ENCODE results near the gene NDUFAF2. TPM values are rescaled to one million over a fixed set of nuclear protein-coding genes. Genes with fewer than 3 reads are reported as not detected.

NDUFAF2 gene
- total RNA-seq, 3 donors from 2014 or later (not counting 1 experiment from before 2014, with no cell fraction given) = 5.6 to 7.6 (median 7.0) TPM

DNA sequence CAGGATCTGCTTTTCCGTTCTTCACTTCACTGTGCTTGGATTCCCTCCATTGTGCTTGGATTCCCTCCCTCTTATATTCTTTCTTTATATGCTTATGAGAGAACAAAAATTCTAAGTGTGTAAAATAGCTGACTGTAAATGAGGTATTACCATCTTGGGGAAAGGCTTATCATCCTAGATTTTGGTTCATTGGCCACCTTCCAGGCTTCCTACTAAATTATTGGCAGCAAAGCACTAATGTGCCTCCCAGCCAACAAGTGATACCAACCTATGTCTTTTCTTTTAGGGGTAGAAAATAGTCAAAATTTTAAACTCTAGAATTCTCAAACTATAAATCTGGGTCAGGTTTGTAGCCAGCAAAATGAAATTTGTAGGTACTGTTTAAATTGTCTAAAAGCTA, 52.7 kb downstream of the NDUFAF2 start:
- Histone ChIP-seq H3K4me3 (ENCODE audit: low read length) (no peak overlapping the region), H3K4me1 (ENCODE audit: control insufficient read depth, insufficient read depth, low read length) (no peaks in the 10 kb centered on the region), H3K36me3 (ENCODE audit: control insufficient read depth, insufficient read depth, low read length) (no peaks in the 10 kb centered on the region), H3K27me3 (ENCODE audit: control insufficient read depth, insufficient read depth, low read length) (no peaks in the 10 kb centered on the region), H3K9me3 (ENCODE audit: control insufficient read depth, insufficient read depth, low read length) (peaks cover 14% of the 10 kb centered on the region), H3K27ac (ENCODE audit: low read length) (no peak overlapping the region)
- TF ChIP-seq, protein P1, sequence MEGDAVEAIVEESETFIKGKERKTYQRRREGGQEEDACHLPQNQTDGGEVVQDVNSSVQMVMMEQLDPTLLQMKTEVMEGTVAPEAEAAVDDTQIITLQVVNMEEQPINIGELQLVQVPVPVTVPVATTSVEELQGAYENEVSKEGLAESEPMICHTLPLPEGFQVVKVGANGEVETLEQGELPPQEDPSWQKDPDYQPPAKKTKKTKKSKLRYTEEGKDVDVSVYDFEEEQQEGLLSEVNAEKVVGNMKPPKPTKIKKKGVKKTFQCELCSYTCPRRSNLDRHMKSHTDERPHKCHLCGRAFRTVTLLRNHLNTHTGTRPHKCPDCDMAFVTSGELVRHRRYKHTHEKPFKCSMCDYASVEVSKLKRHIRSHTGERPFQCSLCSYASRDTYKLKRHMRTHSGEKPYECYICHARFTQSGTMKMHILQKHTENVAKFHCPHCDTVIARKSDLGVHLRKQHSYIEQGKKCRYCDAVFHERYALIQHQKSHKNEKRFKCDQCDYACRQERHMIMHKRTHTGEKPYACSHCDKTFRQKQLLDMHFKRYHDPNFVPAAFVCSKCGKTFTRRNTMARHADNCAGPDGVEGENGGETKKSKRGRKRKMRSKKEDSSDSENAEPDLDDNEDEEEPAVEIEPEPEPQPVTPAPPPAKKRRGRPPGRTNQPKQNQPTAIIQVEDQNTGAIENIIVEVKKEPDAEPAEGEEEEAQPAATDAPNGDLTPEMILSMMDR (IDR thresholded peaks at IDR 0.05) = no peak
- H3K9me3 Mint-ChIP-seq = no peaks in the 10 kb centered on the region
- peaks cover 4 to 6% of the 10 kb centered on the region in 2 donors for H3K4me1 Mint-ChIP-seq
- H3K36me3 Mint-ChIP-seq = no peaks in the 10 kb centered on the region
- DNase-seq (no peak), ATAC-seq (no peak)
- no peak overlapping the region for H3K27ac Mint-ChIP-seq
- no peak overlapping the region for H3K4me3 Mint-ChIP-seq
- no peaks in the 10 kb centered on the region for H3K27me3 Mint-ChIP-seq (ENCODE audit: low read depth in 2 of 2)
- 100% methylated on average over 1 of the region's 1 CpG for WGBS (ENCODE audit: insufficient coverage)
- intact Hi-C loops (cut with micrococcal nuclease) = no loop called here

DNA sequence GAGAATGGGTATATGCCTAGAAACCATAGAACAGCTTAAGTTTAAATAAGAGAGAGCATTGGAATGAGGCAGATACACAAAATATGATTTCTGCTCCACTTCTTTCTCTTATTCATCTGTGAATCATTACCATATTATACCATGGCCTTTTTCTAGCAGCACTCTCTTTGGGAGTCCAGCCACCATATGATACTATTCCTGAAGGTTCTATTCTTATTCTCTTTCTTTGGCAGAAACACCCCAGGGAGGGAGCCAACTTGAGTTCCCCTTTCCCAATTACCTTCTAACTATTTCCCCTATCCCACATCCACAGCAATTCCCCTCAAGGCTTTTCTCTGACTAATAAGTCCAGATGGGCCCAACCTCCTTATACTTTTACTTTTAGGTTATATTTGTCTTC, 55.9 kb downstream of the NDUFAF2 start:
- H3K36me3 Mint-ChIP-seq = no peaks in the 10 kb centered on the region

DNA sequence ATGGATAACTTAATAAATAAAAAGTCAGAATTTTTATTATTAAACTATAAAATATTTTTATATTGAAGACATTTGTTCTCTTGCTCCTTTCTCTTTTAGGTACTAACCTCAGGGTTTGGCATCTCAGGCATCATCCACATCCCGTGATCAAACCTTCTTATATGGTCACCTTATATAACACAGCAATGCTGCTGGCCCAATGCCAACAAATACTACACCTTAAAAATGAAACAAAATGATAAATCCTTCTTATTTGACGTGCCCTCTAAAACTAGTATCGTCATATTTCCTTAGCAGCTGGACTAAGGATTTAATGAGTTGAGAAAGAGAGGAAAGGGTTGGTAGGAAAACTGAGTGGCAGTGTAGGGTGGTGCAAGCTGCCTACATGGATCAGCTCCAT, 56.6 kb downstream of the NDUFAF2 start:
- no peak overlapping the region for H3K27ac ChIP-seq (ENCODE audit: low read length)
- H3K36me3 ChIP-seq (ENCODE audit: control insufficient read depth, insufficient read depth, low read length) = no peaks in the 10 kb centered on the region
- DNase-seq (no peak), ATAC-seq (no peak)
- Mint-ChIP-seq H3K4me3 (no peak overlapping the region), H3K4me1 (peaks cover 0 to 6% of the 10 kb centered on the region in 2 donors), H3K27ac (no peak overlapping the region), H3K36me3 (no peaks in the 10 kb centered on the region), H3K9me3 (no peaks in the 10 kb centered on the region), H3K27me3 (ENCODE audit: low read depth in 2 of 2) (no peaks in the 10 kb centered on the region)
- intact Hi-C loops (cut with micrococcal nuclease) = no loop called here
- H3K9me3 ChIP-seq (ENCODE audit: control insufficient read depth, insufficient read depth, low read length) = no peaks in the 10 kb centered on the region
- 85% methylated on average over 3 of the region's 3 CpGs for WGBS (ENCODE audit: insufficient coverage)
- TF ChIP-seq, protein P1 (IDR thresholded peaks at IDR 0.05) = no peak
- no peaks in the 10 kb centered on the region for H3K4me1 ChIP-seq (ENCODE audit: control insufficient read depth, insufficient read depth, low read length)
- H3K27me3 ChIP-seq (ENCODE audit: control insufficient read depth, insufficient read depth, low read length) = no peaks in the 10 kb centered on the region
- no peak overlapping the region for H3K4me3 ChIP-seq (ENCODE audit: low read length)

More for the DNA sequence above, 55.9 kb downstream of the NDUFAF2 start:
- no peak for ATAC-seq
- no peaks in the 10 kb centered on the region for H3K27me3 ChIP-seq (ENCODE audit: control insufficient read depth, insufficient read depth, low read length)
- H3K9me3 ChIP-seq (ENCODE audit: control insufficient read depth, insufficient read depth, low read length) = no peaks in the 10 kb centered on the region
- Mint-ChIP-seq H3K27ac (no peak overlapping the region), H3K27me3 (ENCODE audit: low read depth in 2 of 2) (no peaks in the 10 kb centered on the region), H3K4me1 (peaks cover 0 to 6% of the 10 kb centered on the region in 2 donors), H3K9me3 (no peaks in the 10 kb centered on the region), H3K4me3 (no peak overlapping the region)
- no peaks in the 10 kb centered on the region for H3K36me3 ChIP-seq (ENCODE audit: control insufficient read depth, insufficient read depth, low read length)
- no peak for DNase-seq
- intact Hi-C loops (cut with micrococcal nuclease) = no loop called here
- H3K4me1 ChIP-seq (ENCODE audit: control insufficient read depth, insufficient read depth, low read length) = no peaks in the 10 kb centered on the region
- TF ChIP-seq, protein P1 (IDR thresholded peaks at IDR 0.05) = no peak
- no peak overlapping the region for H3K4me3 ChIP-seq (ENCODE audit: low read length)
- H3K27ac ChIP-seq (ENCODE audit: low read length) = no peak overlapping the region

DNA sequence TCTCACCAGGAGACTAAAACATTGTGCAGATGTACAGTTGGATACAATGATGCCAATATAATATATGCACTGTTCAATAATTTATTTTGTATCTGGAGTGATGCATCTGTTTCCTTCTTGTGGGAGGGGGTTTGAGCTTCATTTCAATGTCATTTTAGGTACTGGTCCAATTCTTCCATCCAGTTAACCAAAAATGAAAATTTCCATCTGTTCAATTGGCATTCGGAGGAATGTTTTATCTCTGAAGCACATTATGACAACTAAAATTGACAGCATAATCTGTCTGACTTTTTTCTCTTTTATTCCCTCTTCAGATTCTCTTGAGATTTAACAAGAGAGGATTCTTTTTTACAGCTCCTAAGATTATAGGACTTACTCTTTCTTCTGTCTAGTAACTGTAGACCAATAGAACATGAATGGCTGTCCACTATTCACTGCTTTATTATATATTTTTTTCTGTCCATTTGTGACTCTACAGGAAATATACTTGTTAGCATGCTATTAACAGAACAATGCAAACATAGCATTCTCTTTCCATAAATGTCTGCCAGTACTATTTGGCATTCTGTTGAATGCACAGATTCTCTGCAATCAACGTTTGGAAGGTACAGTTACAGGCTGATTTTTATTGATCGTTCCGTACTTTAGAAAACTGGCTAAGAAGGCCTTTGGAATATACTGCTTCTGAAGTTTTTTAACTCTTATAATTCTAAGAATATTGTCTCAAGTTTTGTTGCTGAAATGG, 57.8 kb downstream of the NDUFAF2 start:
- TF ChIP-seq, protein P1 (IDR thresholded peaks at IDR 0.05) = no peak
- intact Hi-C loops (cut with micrococcal nuclease) = no loop called here
- Histone ChIP-seq H3K36me3 (ENCODE audit: control insufficient read depth, insufficient read depth, low read length) (no peaks in the 10 kb centered on the region), H3K9me3 (ENCODE audit: control insufficient read depth, insufficient read depth, low read length) (no peaks in the 10 kb centered on the region), H3K4me3 (ENCODE audit: low read length) (no peak overlapping the region), H3K27ac (ENCODE audit: low read length) (no peak overlapping the region), H3K4me1 (ENCODE audit: control insufficient read depth, insufficient read depth, low read length) (no peaks in the 10 kb centered on the region), H3K27me3 (ENCODE audit: control insufficient read depth, insufficient read depth, low read length) (no peaks in the 10 kb centered on the region)
- no peaks in the 10 kb centered on the region for H3K36me3 Mint-ChIP-seq
- no peaks in the 10 kb centered on the region for H3K27me3 Mint-ChIP-seq (ENCODE audit: low read depth in 2 of 2)
- WGBS (ENCODE audit: insufficient coverage) = 67% methylated on average over 4 of the region's 4 CpGs
- H3K4me3 Mint-ChIP-seq = no peak overlapping the region
- no peak for ATAC-seq
- no peaks in the 10 kb centered on the region for H3K9me3 Mint-ChIP-seq
- peaks cover 0 to 6% of the 10 kb centered on the region in 2 donors for H3K4me1 Mint-ChIP-seq
- no peak overlapping the region for H3K27ac Mint-ChIP-seq
- DNase-seq = no peak

Measured in natural killer cell (primary cell).